K562 (cell line): ENCODE data around the gene RPF1. TPM values are rescaled to one million over a fixed set of nuclear protein-coding genes. Genes with fewer than 3 reads are reported as not detected.

ENCODE experiments used
- CBX5 ChIP-seq: IDR thresholded peaks from 2 replicates; pipeline ENCODE4 v1.6.1; 2014; ENCODE audit warnings: low read depth, borderline replicate concordance
- CCNT2 ChIP-seq: IDR thresholded peaks from 2 replicates; pipeline ENCODE4 v1.6.1; 2011; ENCODE audit warnings: borderline replicate concordance, low read depth, mild to moderate bottlenecking, moderate library complexity, mixed read lengths, low read length; ENCODE audit not compliant: insufficient read length; ENCODE audit errors: extremely low read depth
- CHD4 ChIP-seq: fragments of 200-600 bp; sonication (generic); IDR thresholded peaks from 3 replicates; pipeline ENCODE4 v1.6.1; 2012; ENCODE audit warnings: low read depth, mild to moderate bottlenecking, mixed read lengths, low read length, inconsistent platforms; ENCODE audit not compliant: insufficient read depth, insufficient replicate concordance, poor library complexity, severe bottlenecking
- DLX4 ChIP-seq: fragments of 250-450 bp; sonication (Bioruptor Pico); IDR thresholded peaks from 2 replicates; pipeline ENCODE4 v1.6.1; 2021; ENCODE audit warnings: mild to moderate bottlenecking
- FUS ChIP-seq: fragments of 200-400 bp; formaldehyde crosslinking; optimal IDR thresholded peaks from 2 replicates; pipeline ENCODE3; 2017; ENCODE audit warnings: low read depth, low read length
- HBP1 ChIP-seq: fragments of 450-650 bp; formaldehyde crosslinking; IDR thresholded peaks from 2 replicates; pipeline ENCODE4 v1.4.0; 2022; ENCODE audit warnings: missing genetic modification characterization
- ILK ChIP-seq: fragments of 450-650 bp; IDR thresholded peaks from 2 replicates; pipeline ENCODE4 v1.6.1; 2016; ENCODE audit warnings: missing genetic modification characterization, low read depth, mild to moderate bottlenecking, missing compliant biosample characterization, moderate library complexity, borderline replicate concordance
- IRF9 ChIP-seq: fragments of 450-650 bp; IDR thresholded peaks from 2 replicates; pipeline ENCODE4 v1.6.1; 2016; ENCODE audit warnings: missing biosample characterization, missing genetic modification characterization
- KAT8 ChIP-seq: fragments of 450-650 bp; IDR thresholded peaks from 2 replicates; pipeline ENCODE4 v1.6.1; 2016; ENCODE audit warnings: low read depth, mild to moderate bottlenecking
- KLF13 ChIP-seq: fragments of 450-650 bp; IDR thresholded peaks from 2 replicates; pipeline ENCODE4 v1.6.1; 2016; ENCODE audit warnings: missing genetic modification characterization, low read depth, mild to moderate bottlenecking, missing compliant biosample characterization, moderate library complexity, borderline replicate concordance
- MIER1 ChIP-seq: fragments of 450-650 bp; IDR thresholded peaks from 2 replicates; pipeline ENCODE4 v1.6.1; 2016; ENCODE audit warnings: antibody characterized with exemption, mild to moderate bottlenecking, low read depth
- MTA3 ChIP-seq: fragments of 450-650 bp; formaldehyde crosslinking; IDR thresholded peaks from 2 replicates; pipeline ENCODE4 v1.6.1; 2017; ENCODE audit warnings: mild to moderate bottlenecking, borderline replicate concordance
- MTF1 ChIP-seq: fragments of 250-450 bp; sonication (Bioruptor Pico); IDR thresholded peaks from 2 replicates; pipeline ENCODE4 v1.9.0; 2021; ENCODE audit warnings: moderate library complexity, mild to moderate bottlenecking, inconsistent platforms, borderline replicate concordance
- MYNN ChIP-seq, 2 experiments: sonication (generic); formaldehyde crosslinking in 1 of 2; IDR thresholded peaks; 2 replicates each; pipeline versions ENCODE4 v1.5.0 to v1.6.1; 2016 to 2020; ENCODE audit warnings: antibody characterized with exemption in 1 of 2, missing genetic modification reagents in 1 of 2
- NCOA6 ChIP-seq: fragments of 450-650 bp; IDR thresholded peaks from 2 replicates; pipeline ENCODE4 v1.6.1; 2017; ENCODE audit warnings: mild to moderate bottlenecking
- NCOR1 ChIP-seq: fragments of 450-650 bp; IDR thresholded peaks from 2 replicates; pipeline ENCODE4 v1.6.1; 2016; ENCODE audit warnings: mild to moderate bottlenecking, moderate library complexity
- PRMT5 ChIP-seq: sonication (generic); formaldehyde crosslinking; IDR thresholded peaks from 2 replicates; pipeline ENCODE4 v1.5.0; 2020; ENCODE audit warnings: missing genetic modification reagents
- SMARCB1 ChIP-seq: IDR thresholded peaks from 2 replicates; pipeline ENCODE4 v1.6.1; 2011; ENCODE audit warnings: improper control_type of control experiment, low read depth; ENCODE audit not compliant: insufficient read length
- TBP ChIP-seq: optimal IDR thresholded peaks from 2 replicates; pipeline ENCODE3; 2011; ENCODE audit warnings: low read depth, low read length, improper control_type of control experiment
- ZC3H4 ChIP-seq: sonication (generic); formaldehyde crosslinking; IDR thresholded peaks from 2 replicates; pipeline ENCODE4 v1.9.0; 2021; ENCODE audit warnings: missing genetic modification reagents, borderline replicate concordance
- ZNF124 ChIP-seq: sonication (generic); formaldehyde crosslinking; IDR thresholded peaks from 2 replicates; pipeline ENCODE4 v1.8.1; 2022; ENCODE audit warnings: missing genetic modification reagents
- ZNF644 ChIP-seq: fragments of 200-800 bp; sonication (Bioruptor generic); IDR thresholded peaks from 2 replicates; pipeline ENCODE4 v1.6.1; 2016; ENCODE audit warnings: low read depth, missing genetic modification characterization, missing compliant biosample characterization
- polyA plus RNA-seq, 8 experiments: library from polyadenylated mRNA; depleted of rRNA in 4 of 8; stranded (reverse) in 5 of 8; unstranded in 3 of 8; fragments of >200 nt; fragmentation: Nextera tagmentation in 2 of 8; fragmentation: Illumina TruSeq in 1 of 8; extraction: Ambion mirVana in 2 of 8; extraction: Trizol in 1 of 8; gene quantifications; 2 replicates each; pipeline versions ENCODE4 v1.2.1 to v1.2.3, GENCODE V29; 2011 to 2014; ENCODE audit warnings: inconsistent platforms in 1 of 8, missing spikeins in 1 of 8
- total RNA-seq, 7 experiments: library from RNA; depleted of rRNA in 6 of 7; stranded (reverse); fragments of >200 nt in 6 of 7; fragmentation: Illumina TruSeq in 2 of 7; extraction: Trizol in 2 of 7; gene quantifications; 2 replicates each; pipeline versions ENCODE4 v1.2.1 to v1.2.3, GENCODE V29; 2011 to 2021; ENCODE audit warnings: low replicate concordance in 1 of 7
- TF ChIP-seq, protein P1 (sequence below): fragments of 200-800 bp; sonication (Bioruptor generic); IDR thresholded peaks from 2 replicates; pipeline ENCODE4 v1.6.1; 2017; ENCODE audit warnings: missing genetic modification characterization, missing compliant biosample characterization

Gene RPF1
- total and polyA plus RNA-seq, 9 of the 15 experiments (the other 6 are each of a cell fraction or from before 2014, with no cell fraction given): 52.4 to 156 (median 90.2) TPM

DNA sequence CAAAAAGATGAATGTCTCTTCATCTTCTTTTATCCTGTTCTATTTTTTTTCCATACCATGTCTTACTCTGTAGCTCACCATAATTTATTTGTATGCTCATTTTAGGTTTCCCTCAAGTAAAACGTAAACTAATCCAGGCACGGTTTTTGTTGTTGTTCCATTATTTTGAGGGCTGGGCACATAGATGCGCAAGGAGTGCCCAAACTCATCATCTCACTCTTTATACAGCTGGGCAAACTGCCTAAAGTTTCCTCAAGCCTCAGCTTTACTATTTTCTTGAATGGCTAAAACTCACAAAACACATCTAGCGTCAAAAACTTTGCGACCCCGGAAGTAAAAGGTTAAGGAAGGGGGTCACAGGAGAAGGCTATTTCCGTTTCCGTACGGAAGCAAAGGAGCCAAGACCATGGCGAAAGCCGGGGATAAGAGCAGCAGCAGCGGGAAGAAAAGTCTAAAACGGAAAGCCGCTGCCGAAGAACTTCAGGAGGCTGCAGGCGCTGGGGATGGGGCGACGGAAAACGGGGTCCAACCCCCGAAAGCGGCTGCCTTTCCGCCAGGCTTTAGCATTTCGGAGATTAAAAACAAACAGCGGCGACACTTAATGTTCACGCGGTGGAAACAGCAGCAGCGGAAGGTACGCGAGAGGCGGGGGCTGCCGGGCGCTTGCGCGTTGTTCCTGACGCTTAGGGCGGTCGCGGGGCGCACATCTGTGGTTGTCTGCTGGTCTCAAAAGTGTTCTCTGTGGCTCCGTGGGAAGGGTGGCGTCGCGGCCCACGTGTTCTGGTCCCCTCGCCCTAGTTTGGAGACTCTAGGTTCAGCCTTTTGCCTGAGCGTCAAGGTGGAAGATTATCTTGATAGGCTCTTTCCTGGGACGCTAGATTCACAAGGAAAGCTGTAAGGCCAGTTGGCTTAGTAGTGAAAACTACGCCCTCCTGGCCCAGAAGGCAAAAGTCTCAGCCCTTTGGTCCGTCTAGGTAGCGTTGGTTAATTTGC lies at the start of gene RPF1 (continued):
- TF ChIP-seq ILK (tag) (no peak), CCNT2 (no peak), CHD4 (no peak), IRF9 (tag) (no peak), FUS (no peak), SMARCB1 (no peak), ZNF644 (tag) (peak; percentile 94), MTA3 (peak; percentile 26; the same call in 1 of the 2 replicates), NCOR1 (no peak), MTF1 (CRISPR knock-in tag) (no peak), MYNN (IDR thresholded peaks at IDR 0.05) (no peak), MYNN (CRISPR knock-in tag; IDR thresholded peaks at IDR 0.05) (no peak), ZC3H4 (CRISPR knock-in tag) (no peak), NCOA6 (no peak), PRMT5 (no peak), ZNF124 (CRISPR knock-in tag) (no peak), DLX4 (CRISPR knock-in tag) (no peak), HBP1 (CRISPR knock-in tag) (peak; percentile 55; the same call in 1 of the 2 replicates), MIER1 (peak; percentile 73; the same call in 1 of the 2 replicates), TBP (peak; percentile 86), KLF13 (tag) (no peak), CBX5 (peak; percentile 44), KAT8 (peak; percentile 34; the same call in 1 of the 2 replicates)
- TF ChIP-seq, protein P1, sequence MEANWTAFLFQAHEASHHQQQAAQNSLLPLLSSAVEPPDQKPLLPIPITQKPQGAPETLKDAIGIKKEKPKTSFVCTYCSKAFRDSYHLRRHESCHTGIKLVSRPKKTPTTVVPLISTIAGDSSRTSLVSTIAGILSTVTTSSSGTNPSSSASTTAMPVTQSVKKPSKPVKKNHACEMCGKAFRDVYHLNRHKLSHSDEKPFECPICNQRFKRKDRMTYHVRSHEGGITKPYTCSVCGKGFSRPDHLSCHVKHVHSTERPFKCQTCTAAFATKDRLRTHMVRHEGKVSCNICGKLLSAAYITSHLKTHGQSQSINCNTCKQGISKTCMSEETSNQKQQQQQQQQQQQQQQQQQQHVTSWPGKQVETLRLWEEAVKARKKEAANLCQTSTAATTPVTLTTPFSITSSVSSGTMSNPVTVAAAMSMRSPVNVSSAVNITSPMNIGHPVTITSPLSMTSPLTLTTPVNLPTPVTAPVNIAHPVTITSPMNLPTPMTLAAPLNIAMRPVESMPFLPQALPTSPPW (CRISPR knock-in tag): peak; percentile 73
